SK-N-SH treated with all-trans-retinoic acid at 6 μM for 48 hours (cell line): ENCODE results near the gene CDH11.

Experiments
- ATAC-seq: fragments of 200-7000 bp; cut with Tn5 transposase; 3 replicates; pipeline ENCODE4 v1.9.1; 2020; ENCODE audit warnings: mild to moderate bottlenecking, moderate library complexity
- ARNTL ChIP-seq: fragments of 450-650 bp; formaldehyde crosslinking; IDR thresholded peaks from 2 replicates; pipeline ENCODE4 v1.5.0; 2020; ENCODE audit warnings: low read depth, mild to moderate bottlenecking, moderate library complexity, borderline replicate concordance
- BACH2 ChIP-seq: fragments of 250-450 bp; sonication (Bioruptor Pico); IDR thresholded peaks from 2 replicates; pipeline ENCODE4 v1.9.0; 2021; ENCODE audit warnings: mild to moderate bottlenecking, borderline replicate concordance
- CREB5 ChIP-seq: fragments of 250-450 bp; sonication (Bioruptor Pico); IDR thresholded peaks from 2 replicates; pipeline ENCODE4 v1.5.1; 2020; ENCODE audit warnings: low read depth, mild to moderate bottlenecking, moderate library complexity
- CSDC2 ChIP-seq: fragments of 250-450 bp; sonication (Bioruptor Pico); IDR thresholded peaks from 2 replicates; pipeline ENCODE4 v1.5.0; 2020; ENCODE audit warnings: mild to moderate bottlenecking, moderate library complexity
- CSRNP3 ChIP-seq: fragments of 250-450 bp; sonication (Bioruptor Pico); IDR thresholded peaks from 2 replicates; pipeline ENCODE4 v1.5.1; 2021; ENCODE audit warnings: mild to moderate bottlenecking, moderate library complexity
- ESRRG ChIP-seq: fragments of 250-450 bp; sonication (Bioruptor Pico); IDR thresholded peaks from 2 replicates; pipeline ENCODE4 v1.6.1; 2021; ENCODE audit warnings: mild to moderate bottlenecking
- GLIS3 ChIP-seq: fragments of 250-450 bp; sonication (Bioruptor Pico); IDR thresholded peaks from 2 replicates; pipeline ENCODE4 v1.5.0; 2020; ENCODE audit warnings: mild to moderate bottlenecking, moderate library complexity
- ISL1 ChIP-seq: fragments of 250-450 bp; sonication (Bioruptor Pico); IDR thresholded peaks from 2 replicates; pipeline ENCODE4 v2.1.2; 2022; ENCODE audit warnings: mild to moderate bottlenecking, moderate library complexity
- OSR1 ChIP-seq: fragments of 250-450 bp; sonication (Bioruptor Pico); IDR thresholded peaks from 2 replicates; pipeline ENCODE4 v1.8.0; 2022; ENCODE audit warnings: moderate library complexity, mild to moderate bottlenecking, inconsistent platforms
- POU6F1 ChIP-seq: fragments of 250-450 bp; sonication (Bioruptor Pico); IDR thresholded peaks from 2 replicates; pipeline ENCODE4 v1.8.0; 2021; ENCODE audit warnings: low read depth, mild to moderate bottlenecking, moderate library complexity, borderline replicate concordance
- PPARA ChIP-seq: fragments of 250-450 bp; sonication (Bioruptor Pico); IDR thresholded peaks from 2 replicates; pipeline ENCODE4 v1.5.0; 2020; ENCODE audit warnings: mild to moderate bottlenecking, borderline replicate concordance
- RARB ChIP-seq: fragments of 250-450 bp; sonication (Bioruptor Pico); IDR thresholded peaks from 2 replicates; pipeline ENCODE4 v1.8.0; 2021; ENCODE audit warnings: mild to moderate bottlenecking, moderate library complexity
- SNAI2 ChIP-seq: fragments of 250-450 bp; sonication (Bioruptor Pico); IDR thresholded peaks from 2 replicates; pipeline ENCODE4 v1.5.0; 2020; ENCODE audit warnings: mild to moderate bottlenecking, moderate library complexity
- TCF4 ChIP-seq: fragments of 250-450 bp; sonication (Bioruptor Pico); IDR thresholded peaks from 2 replicates; pipeline ENCODE4 v1.8.0; 2021; ENCODE audit warnings: mild to moderate bottlenecking, moderate library complexity, borderline replicate concordance
- TSHZ2 ChIP-seq: fragments of 250-450 bp; sonication (Bioruptor Pico); IDR thresholded peaks from 2 replicates; pipeline ENCODE4 v1.5.0; 2020; ENCODE audit warnings: mild to moderate bottlenecking, moderate library complexity
- ZC3H10 ChIP-seq: fragments of 250-450 bp; sonication (Bioruptor Pico); IDR thresholded peaks from 2 replicates; pipeline ENCODE4 v1.5.1; 2021; ENCODE audit warnings: mild to moderate bottlenecking, moderate library complexity
- ZFP3 ChIP-seq: fragments of 250-450 bp; sonication (Bioruptor Pico); IDR thresholded peaks from 2 replicates; pipeline ENCODE4 v1.5.0; 2020; ENCODE audit warnings: mild to moderate bottlenecking, moderate library complexity
- ZFP30 ChIP-seq: fragments of 450-650 bp; formaldehyde crosslinking; IDR thresholded peaks from 2 replicates; pipeline ENCODE4 v1.5.0; 2022; ENCODE audit warnings: mild to moderate bottlenecking, moderate library complexity
- ZNF565 ChIP-seq: fragments of 450-650 bp; formaldehyde crosslinking; conservative IDR thresholded peaks from 2 replicates; pipeline ENCODE4 v1.5.0; 2020; ENCODE audit warnings: low read depth, mild to moderate bottlenecking, moderate library complexity
- ZNF70 ChIP-seq: fragments of 450-650 bp; formaldehyde crosslinking; IDR thresholded peaks from 2 replicates; pipeline ENCODE4 v1.5.0; 2020; ENCODE audit warnings: mild to moderate bottlenecking, moderate library complexity
- ZNF8 ChIP-seq: fragments of 450-650 bp; formaldehyde crosslinking; IDR thresholded peaks from 2 replicates; pipeline ENCODE4 v1.5.0; 2020; ENCODE audit warnings: mild to moderate bottlenecking, moderate library complexity

The CDH11 gene

GRCh38 chr16:65116216-65116615, 5.6 kb downstream of the CDH11 start:
- no peak for ATAC-seq
- TF ChIP-seq ZC3H10 (CRISPR knock-in tag), result no peak
- TF ChIP-seq, all 23 proteins: peak for 0

GRCh38 chr16:65114527-65114926, 7.3 kb downstream of the CDH11 start:
- ATAC-seq, result no peak
- TF ChIP-seq ZFP3 (CRISPR knock-in tag), result no peak
- no peak for TF ChIP-seq ZNF70 (CRISPR knock-in tag)
- no peak for TF ChIP-seq CSRNP3 (CRISPR knock-in tag)
- TF ChIP-seq GLIS3, result no peak
- TF ChIP-seq OSR1 (CRISPR knock-in tag), result no peak
- no peak for TF ChIP-seq ZC3H10 (CRISPR knock-in tag)
- no peak for TF ChIP-seq SNAI2 (CRISPR knock-in tag)
- no peak for TF ChIP-seq ISL1
- TF ChIP-seq ZNF565 (CRISPR knock-in tag), result no peak
- TF ChIP-seq PPARA (CRISPR knock-in tag), result no peak
- TF ChIP-seq, all 23 proteins: peak for 0

- TF ChIP-seq RARB (CRISPR knock-in tag) (no peak), ISL1 (no peak), ESRRG (no peak), ZC3H10 (CRISPR knock-in tag) (no peak), PPARA (CRISPR knock-in tag) (no peak), GLIS3 (no peak), TSHZ2 (CRISPR knock-in tag) (no peak), ZFP3 (CRISPR knock-in tag) (no peak), TCF4 (CRISPR knock-in tag) (no peak), CREB5 (CRISPR knock-in tag) (no peak), CSRNP3 (CRISPR knock-in tag) (no peak), ZNF8 (no peak), OSR1 (CRISPR knock-in tag) (no peak), ZNF565 (CRISPR knock-in tag) (no peak), BACH2 (no peak), ARNTL (no peak)
- no peak for ATAC-seq
These were observed 8.4 kb downstream of the CDH11 start for GRCh38 chr16:65113441-65113840.

- ATAC-seq, result no peak
- no peak for TF ChIP-seq ZNF565 (CRISPR knock-in tag)
- no peak for TF ChIP-seq TCF4 (CRISPR knock-in tag)
- TF ChIP-seq CREB5 (CRISPR knock-in tag), result no peak
- no peak for TF ChIP-seq GLIS3
- no peak for TF ChIP-seq ZFP30 (CRISPR knock-in tag)
- no peak for TF ChIP-seq TSHZ2 (CRISPR knock-in tag)
- TF ChIP-seq CSRNP3 (CRISPR knock-in tag), result no peak
- TF ChIP-seq POU6F1 (CRISPR knock-in tag), result no peak
- no peak for TF ChIP-seq ZNF70 (CRISPR knock-in tag)
- TF ChIP-seq RARB (CRISPR knock-in tag), result no peak
- TF ChIP-seq ESRRG, result no peak
- TF ChIP-seq CSDC2 (CRISPR knock-in tag), result no peak
These were observed 10.6 kb downstream of the CDH11 start for GRCh38 chr16:65111306-65111705.
